HL-60 (cell line): ENCODE measurements around the gene TMEM242.
"Not testable (repeated sequence)": the region's sequence is repeated elsewhere in the genome, so short reads cannot be mapped to it uniquely, and the experiment has no call there.

ENCODE experiments used
- DNase-seq, 2 experiments: peaks; one replicate each; pipeline ENCODE4 v3.0.0-alpha.2; 2010 to 2020; ENCODE audit warnings: low read depth in 1 of 2, low spot score in 1 of 2
- H3K27ac ChIP-seq: fragments of 250-450 bp; sonication (Bioruptor Pico); replicated peaks from 2 replicates; pipeline ENCODE4 v1.5.1; 2020; ENCODE audit warnings: mild to moderate bottlenecking, moderate library complexity
- H3K27me3 ChIP-seq: fragments of 250-450 bp; sonication (Bioruptor Pico); 2 replicates; pipeline ENCODE4 v1.5.1; 2021; ENCODE audit warnings: mild to moderate bottlenecking, moderate library complexity; ENCODE audit not compliant: insufficient read depth, poor library complexity, severe bottlenecking
- H3K4me3 ChIP-seq: replicated peaks from 2 replicates; pipeline ENCODE4 v1.5.1; 2011; ENCODE audit warnings: mild to moderate bottlenecking, control low read depth, low read length; ENCODE audit not compliant: insufficient read depth
- CTCF ChIP-seq: IDR thresholded peaks from one replicate; pipeline ENCODE4 v1.5.1; 2011; ENCODE audit warnings: low read length, control low read depth, inconsistent platforms; ENCODE audit not compliant: insufficient read depth
- GABPA ChIP-seq: IDR thresholded peaks from 2 replicates; pipeline ENCODE4 v1.6.1; 2012; ENCODE audit warnings: low read depth
- POLR2AphosphoS5 ChIP-seq: IDR thresholded peaks from 2 replicates; pipeline ENCODE4 v1.6.1; 2012; ENCODE audit warnings: low read depth
- REST ChIP-seq: IDR thresholded peaks from 2 replicates; pipeline ENCODE4 v1.6.1; 2012; ENCODE audit warnings: low read depth; ENCODE audit not compliant: insufficient replicate concordance
- SPI1 ChIP-seq: IDR thresholded peaks from 2 replicates; pipeline ENCODE4 v1.6.1; 2012; ENCODE audit warnings: low read depth, mild to moderate bottlenecking, borderline replicate concordance

TMEM242 gene

GRCh38 chr6:157313531-157314467, 9.5 kb downstream of the TMEM242 start:
- DNase-seq, result no peak
- H3K27me3 ChIP-seq, result no peaks in the 10 kb centered on the region
- no peak for TF ChIP-seq SPI1
- no peak for TF ChIP-seq GABPA
- no peak for TF ChIP-seq POLR2AphosphoS5
- no peak for TF ChIP-seq CTCF
- TF ChIP-seq REST, result no peak

GRCh38 chr6:157312757-157313156, 10.6 kb downstream of the TMEM242 start:
- no peak overlapping the region for H3K27ac ChIP-seq
- no peak overlapping the region for H3K4me3 ChIP-seq
- no peak for DNase-seq
- H3K27me3 ChIP-seq, result no peaks in the 10 kb centered on the region
- no peak for TF ChIP-seq GABPA
- no peak for TF ChIP-seq CTCF
- TF ChIP-seq POLR2AphosphoS5, result no peak
- no peak for TF ChIP-seq REST
- TF ChIP-seq SPI1, result no peak

More at GRCh38 chr6:157313531-157314467, 9.5 kb downstream of the TMEM242 start:
- H3K27ac ChIP-seq, result no peak overlapping the region
- H3K4me3 ChIP-seq, result no peak overlapping the region

- DNase-seq, H3K27ac ChIP-seq, H3K27me3 ChIP-seq, H3K4me3 ChIP-seq: not testable (repeated sequence)
Observed at GRCh38 chr6:157310693-157311092, 12.6 kb downstream of the TMEM242 start.

GRCh38 chr6:157307661-157308060, 15.7 kb downstream of the TMEM242 start:
- no peak overlapping the region for H3K27ac ChIP-seq
- TF ChIP-seq CTCF (no peak), POLR2AphosphoS5 (no peak), GABPA (no peak), SPI1 (no peak), REST (no peak)
- H3K4me3 ChIP-seq, result no peak overlapping the region
- H3K27me3 ChIP-seq, result no peaks in the 10 kb centered on the region
- no peak for DNase-seq
